HL-60 (cell line): ENCODE results near the gene SAMD14.

Experiments used
- DNase-seq, 2 experiments: peaks; one replicate each; pipeline ENCODE4 v3.0.0-alpha.2; 2010 to 2020; ENCODE audit warnings: low read depth in 1 of 2, low spot score in 1 of 2
- H3K27ac ChIP-seq: fragments of 250-450 bp; sonication (Bioruptor Pico); replicated peaks from 2 replicates; pipeline ENCODE4 v1.5.1; 2020; ENCODE audit warnings: mild to moderate bottlenecking, moderate library complexity
- H3K27me3 ChIP-seq: fragments of 250-450 bp; sonication (Bioruptor Pico); 2 replicates; pipeline ENCODE4 v1.5.1; 2021; ENCODE audit warnings: mild to moderate bottlenecking, moderate library complexity; ENCODE audit not compliant: insufficient read depth, poor library complexity, severe bottlenecking
- H3K4me3 ChIP-seq: replicated peaks from 2 replicates; pipeline ENCODE4 v1.5.1; 2011; ENCODE audit warnings: mild to moderate bottlenecking, control low read depth, low read length; ENCODE audit not compliant: insufficient read depth
- CTCF ChIP-seq: IDR thresholded peaks from one replicate; pipeline ENCODE4 v1.5.1; 2011; ENCODE audit warnings: low read length, control low read depth, inconsistent platforms; ENCODE audit not compliant: insufficient read depth
- GABPA ChIP-seq: IDR thresholded peaks from 2 replicates; pipeline ENCODE4 v1.6.1; 2012; ENCODE audit warnings: low read depth
- POLR2AphosphoS5 ChIP-seq: IDR thresholded peaks from 2 replicates; pipeline ENCODE4 v1.6.1; 2012; ENCODE audit warnings: low read depth
- REST ChIP-seq: IDR thresholded peaks from 2 replicates; pipeline ENCODE4 v1.6.1; 2012; ENCODE audit warnings: low read depth; ENCODE audit not compliant: insufficient replicate concordance
- SPI1 ChIP-seq: IDR thresholded peaks from 2 replicates; pipeline ENCODE4 v1.6.1; 2012; ENCODE audit warnings: low read depth, mild to moderate bottlenecking, borderline replicate concordance

Gene SAMD14

GRCh38 chr17:50171371-50172071 lies 41.6 kb upstream of the SAMD14 start:
- TF ChIP-seq REST (no peak), CTCF (no peak), POLR2AphosphoS5 (no peak), GABPA (no peak), SPI1 (no peak)
- H3K27ac ChIP-seq, result no peak overlapping the region
- H3K4me3 ChIP-seq, result no peak overlapping the region
- DNase-seq, result no peak
- H3K27me3 ChIP-seq, result peaks cover 5% of the 10 kb centered on the region

- Histone ChIP-seq H3K27ac (no peak overlapping the region), H3K4me3 (no peak overlapping the region), H3K27me3 (peaks cover 5% of the 10 kb centered on the region)
- TF ChIP-seq SPI1, result no peak
- no peak for TF ChIP-seq POLR2AphosphoS5
- TF ChIP-seq CTCF, result no peak
- no peak for TF ChIP-seq REST
- no peak for TF ChIP-seq GABPA
- DNase-seq, result no peak
These were observed 40.9 kb upstream of the SAMD14 start for GRCh38 chr17:50170662-50171370.

- Histone ChIP-seq H3K27ac (no peak overlapping the region), H3K27me3 (peaks cover 5% of the 10 kb centered on the region), H3K4me3 (no peak overlapping the region)
- DNase-seq, result no peak
- TF ChIP-seq REST (no peak), GABPA (no peak), POLR2AphosphoS5 (no peak), CTCF (no peak), SPI1 (no peak)
These were observed 40.0 kb upstream of the SAMD14 start for GRCh38 chr17:50169881-50170459.
